Fibroblast of lung (primary cell): Measurements from ENCODE around the gene TRAF6. TPM values are rescaled to one million over a fixed set of nuclear protein-coding genes. Genes with fewer than 3 reads are reported as not detected.
A peak's percentile ranks its signal among the peaks of the same experiment; 100 is the strongest.

Source experiments
- DNase-seq, 2 donors: peaks; one replicate each; pipeline versions ENCODE4 v3.0.0 to v3.0.0-alpha.2; 2010; ENCODE audit warnings: low read depth in 2 of 2
- H2AFZ ChIP-seq: 2 replicates; pipeline ENCODE4 v1.5.1; 2012; ENCODE audit warnings: low read length, control low read depth, inconsistent platforms
- H3K27ac ChIP-seq: 2 replicates; pipeline ENCODE4 v1.5.1; 2011; ENCODE audit warnings: low read length, control low read depth; ENCODE audit not compliant: insufficient read depth
- H3K27me3 ChIP-seq: 2 replicates; pipeline ENCODE4 v1.5.1; 2011; ENCODE audit warnings: mild to moderate bottlenecking, low read length; ENCODE audit not compliant: control insufficient read depth, insufficient read depth
- H3K36me3 ChIP-seq: 2 replicates; pipeline ENCODE4 v1.5.1; 2011; ENCODE audit warnings: low read length; ENCODE audit not compliant: control insufficient read depth, insufficient read depth
- H3K4me1 ChIP-seq: 2 replicates; pipeline ENCODE4 v1.5.1; 2011; ENCODE audit warnings: low read length; ENCODE audit not compliant: control insufficient read depth, insufficient read depth; ENCODE audit errors: extremely low read depth
- H3K4me2 ChIP-seq: 2 replicates; pipeline ENCODE4 v1.5.1; 2011; ENCODE audit warnings: low read length, control low read depth; ENCODE audit not compliant: insufficient read depth; ENCODE audit errors: extremely low read depth
- H3K4me3 ChIP-seq, 4 experiments: fragments of 200-600 bp in 1 of 4; sonication (generic) in 1 of 4; replicated peaks in 1 of 4; 2 replicates each; pipeline ENCODE4 v1.5.1; 2011 to 2016; ENCODE audit warnings: low read length in 4 of 4, low read depth in 3 of 4, mild to moderate bottlenecking in 3 of 4, control low read depth in 2 of 4, inconsistent platforms in 1 of 4, mixed read lengths in 1 of 4; ENCODE audit not compliant: insufficient read depth in 1 of 4; ENCODE audit errors: control extremely low read depth in 1 of 4
- H3K79me2 ChIP-seq: 2 replicates; pipeline ENCODE4 v1.5.1; 2012; ENCODE audit warnings: mild to moderate bottlenecking, low read length, inconsistent platforms; ENCODE audit not compliant: control insufficient read depth, insufficient read depth
- H3K9ac ChIP-seq: 2 replicates; pipeline ENCODE4 v1.5.1; 2011; ENCODE audit warnings: mild to moderate bottlenecking, low read length, control low read depth; ENCODE audit not compliant: insufficient read depth
- H3K9me3 ChIP-seq: 2 replicates; pipeline ENCODE4 v1.5.1; 2012; ENCODE audit warnings: low read depth, low read length; ENCODE audit not compliant: control insufficient read depth, insufficient read depth
- H4K20me1 ChIP-seq: 2 replicates; pipeline ENCODE4 v1.5.1; 2011; ENCODE audit warnings: low read length; ENCODE audit not compliant: control insufficient read depth, insufficient read depth; ENCODE audit errors: extremely low read depth
- CTCF ChIP-seq, 2 donors: IDR thresholded peaks in 1 of 2; conservative IDR thresholded peaks in 1 of 2; 1 replicate in 1 of 2; 2 replicates in 1 of 2; pipeline ENCODE4 v1.5.1; 2011 to 2012; ENCODE audit warnings: low read length in 2 of 2, control low read depth in 1 of 2, inconsistent platforms in 1 of 2, low read depth in 1 of 2, mild to moderate bottlenecking in 1 of 2
- EZH2 ChIP-seq: IDR thresholded peaks from 2 replicates; pipeline ENCODE4 v1.5.1; 2012; ENCODE audit warnings: low read length, control low read depth, mild to moderate bottlenecking; ENCODE audit errors: missing control alignments
- polyA plus RNA-seq, 2 donors: library from polyadenylated mRNA; depleted of rRNA in 1 of 2; stranded (reverse) in 1 of 2; unstranded in 1 of 2; fragments of >200 nt; gene quantifications; 2 replicates each; pipeline ENCODE4 v1.2.1, GENCODE V29; 2011 to 2012; ENCODE audit warnings: missing spikeins in 1 of 2
- total RNA-seq: library from RNA; depleted of rRNA; stranded (reverse); fragments of >200 nt; gene quantifications from 2 replicates; pipeline ENCODE4 v1.2.1, GENCODE V29; 2014

The TRAF6 gene
- total and polyA plus RNA-seq, 2 donors (not counting 1 experiment from before 2014, with no cell fraction given): 6.6 to 9.0 TPM

- Histone ChIP-seq H3K9me3 (no peaks in the 10 kb centered on the region), H3K27me3 (no peaks in the 10 kb centered on the region), H3K4me1 (peaks cover 18% of the 10 kb centered on the region), H3K79me2 (no peaks in the 10 kb centered on the region), H2AFZ (no peak overlapping the region), H3K9ac (no peak overlapping the region), H4K20me1 (no peaks in the 10 kb centered on the region), H3K4me2 (no peak overlapping the region), H3K36me3 (no peaks in the 10 kb centered on the region), H3K27ac (no peak overlapping the region), H3K4me3 (no peak overlapping the region)
- no peak for DNase-seq
- TF ChIP-seq CTCF (conservative IDR thresholded peaks at IDR 0.05 in 1 of 2, IDR thresholded peaks at IDR 0.05 in 1 of 2; ENCODE audit: low read depth in 1 of 2, low read length in 2 of 2) (no peak), EZH2 (no peak)
These were observed 43.1 kb downstream of the TRAF6 start for GRCh38 chr11:36467012-36467411.

GRCh38 chr11:36465449-36466163 is 44.5 kb downstream of the TRAF6 start:
- no peak overlapping the region for H3K27ac ChIP-seq

GRCh38 chr11:36464720-36465119 is 45.4 kb downstream of the TRAF6 start:
- Histone ChIP-seq H3K4me3 (no peak overlapping the region), H3K9me3 (no peaks in the 10 kb centered on the region), H3K4me1 (peaks cover 12% of the 10 kb centered on the region), H3K9ac (no peak overlapping the region), H3K36me3 (no peaks in the 10 kb centered on the region), H3K27ac (no peak overlapping the region), H3K27me3 (no peaks in the 10 kb centered on the region), H3K79me2 (no peaks in the 10 kb centered on the region), H3K4me2 (no peak overlapping the region), H4K20me1 (no peaks in the 10 kb centered on the region), H2AFZ (no peak overlapping the region)
- TF ChIP-seq EZH2 (no peak), CTCF (conservative IDR thresholded peaks at IDR 0.05 in 1 of 2, IDR thresholded peaks at IDR 0.05 in 1 of 2; ENCODE audit: low read depth in 1 of 2, low read length in 2 of 2) (no peak)
- no peak for DNase-seq

More at GRCh38 chr11:36465449-36466163, 44.5 kb downstream of the TRAF6 start:
- Histone ChIP-seq H3K27me3 (no peaks in the 10 kb centered on the region), H3K4me2 (no peak overlapping the region), H3K9me3 (no peaks in the 10 kb centered on the region), H3K4me3 (no peak overlapping the region), H3K4me1 (peaks cover 18% of the 10 kb centered on the region), H4K20me1 (no peaks in the 10 kb centered on the region), H2AFZ (no peak overlapping the region), H3K36me3 (no peaks in the 10 kb centered on the region), H3K9ac (no peak overlapping the region), H3K79me2 (no peaks in the 10 kb centered on the region)
- TF ChIP-seq EZH2 (no peak), CTCF (conservative IDR thresholded peaks at IDR 0.05 in 1 of 2, IDR thresholded peaks at IDR 0.05 in 1 of 2; ENCODE audit: low read depth in 1 of 2, low read length in 2 of 2) (no peak)
- DNase-seq: peak; percentile 64 to 70
